Kidney tubule cell (primary cell): ENCODE results near the gene RELL2.
"Not testable (repeated sequence)": the region's sequence is repeated elsewhere in the genome, so short reads cannot be mapped to it uniquely, and the experiment has no call there.

Experiments used
- DNase-seq: peaks from one replicate; pipeline ENCODE4 v3.0.0-alpha.2; 2018; ENCODE audit warnings: low spot score

Gene RELL2, protein sequence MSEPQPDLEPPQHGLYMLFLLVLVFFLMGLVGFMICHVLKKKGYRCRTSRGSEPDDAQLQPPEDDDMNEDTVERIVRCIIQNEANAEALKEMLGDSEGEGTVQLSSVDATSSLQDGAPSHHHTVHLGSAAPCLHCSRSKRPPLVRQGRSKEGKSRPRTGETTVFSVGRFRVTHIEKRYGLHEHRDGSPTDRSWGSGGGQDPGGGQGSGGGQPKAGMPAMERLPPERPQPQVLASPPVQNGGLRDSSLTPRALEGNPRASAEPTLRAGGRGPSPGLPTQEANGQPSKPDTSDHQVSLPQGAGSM

DNA sequence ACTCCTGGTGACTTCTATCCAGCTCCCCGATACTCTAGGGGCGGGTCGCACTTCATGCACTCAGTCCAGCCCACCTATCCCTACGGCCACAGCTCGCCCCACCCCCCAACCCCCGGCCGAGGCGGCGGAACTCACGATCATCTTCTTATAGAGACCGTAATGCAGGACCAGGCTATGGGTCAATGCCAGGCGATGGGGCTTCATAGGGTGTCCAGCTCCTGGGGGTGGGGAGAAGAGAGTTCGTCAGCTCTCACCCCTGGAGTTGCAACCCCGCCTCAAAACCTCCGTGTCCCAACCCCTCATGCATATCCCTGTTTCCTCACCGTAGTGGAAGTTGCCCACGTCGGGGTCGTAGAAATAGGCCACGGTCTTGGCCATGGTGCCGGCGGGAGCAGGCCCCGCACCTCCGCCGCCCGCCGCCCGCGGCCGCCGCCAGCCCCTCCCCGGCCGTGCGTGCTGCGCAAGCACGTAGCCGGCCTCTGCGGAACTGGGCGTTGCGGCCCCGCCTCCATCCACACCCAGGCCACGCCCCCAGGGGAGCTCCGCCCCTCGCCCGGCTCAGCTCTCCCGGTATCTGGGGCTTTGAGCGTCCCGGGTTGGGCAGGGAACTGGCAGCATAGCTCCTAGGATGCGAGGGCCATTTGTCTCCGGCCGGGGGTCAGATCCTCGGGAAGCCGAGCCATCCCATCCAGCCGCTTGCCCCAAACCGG is at the start of gene RELL2, which contains the start of gene HDAC3:
Gene RELL2, plus strand, starts transcription at position 585 of the 710 bp plus-strand sequence. CDS start 1,229 bp downstream, outside the sequence.
Gene HDAC3, minus strand, starts transcription at position 437 of the 710 bp plus-strand sequence. Its CDS starts 59 bp downstream, at position 378.
- peak; percentile 94 for DNase-seq

GRCh38 chr5:141590127-141590526 is 46.7 kb upstream of the RELL2 start:
- no peak for DNase-seq

DNA sequence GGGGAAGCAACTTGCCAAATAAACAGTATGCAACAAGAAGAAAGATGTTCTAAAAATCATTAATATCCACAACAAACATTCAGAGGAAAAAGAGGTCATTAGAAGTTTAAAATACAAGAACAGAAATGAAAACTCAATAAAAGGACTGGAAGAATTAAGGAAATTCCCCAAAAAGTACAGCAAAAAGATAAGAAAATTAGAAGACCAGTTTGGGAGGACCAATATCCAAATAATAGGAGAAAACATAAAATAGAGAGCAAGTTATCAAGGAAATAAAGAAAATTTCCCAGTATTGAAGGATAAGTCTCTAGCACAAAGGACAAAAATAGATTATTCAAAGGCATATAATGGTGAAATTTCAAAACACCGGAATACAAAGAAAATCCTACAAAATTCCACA is 39.9 kb upstream of the RELL2 start:
- DNase-seq: no peak

- peak; percentile 35 for DNase-seq
Observed at GRCh38 chr5:141597394-141597793, 39.4 kb upstream of the RELL2 start.

DNA sequence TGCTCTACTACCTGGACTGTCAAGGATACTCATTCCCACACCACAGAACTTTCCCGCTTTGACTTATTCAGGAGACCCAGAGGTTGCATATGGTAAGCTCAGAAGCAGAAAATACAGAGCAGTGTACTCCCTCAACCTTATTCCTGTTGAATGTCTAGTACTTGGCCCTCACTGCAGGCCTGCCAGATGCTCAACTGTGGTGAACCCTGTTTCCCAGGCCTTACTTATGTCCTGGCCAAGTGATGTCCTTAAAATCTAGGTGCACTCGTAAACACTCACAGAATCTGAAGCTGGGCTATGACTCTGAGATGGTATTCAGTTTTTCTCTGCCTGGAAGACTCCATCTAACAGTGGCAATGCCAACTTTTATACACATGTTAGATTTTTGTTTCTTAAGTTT is 39.0 kb upstream of the RELL2 start:
- DNase-seq: no peak

DNA sequence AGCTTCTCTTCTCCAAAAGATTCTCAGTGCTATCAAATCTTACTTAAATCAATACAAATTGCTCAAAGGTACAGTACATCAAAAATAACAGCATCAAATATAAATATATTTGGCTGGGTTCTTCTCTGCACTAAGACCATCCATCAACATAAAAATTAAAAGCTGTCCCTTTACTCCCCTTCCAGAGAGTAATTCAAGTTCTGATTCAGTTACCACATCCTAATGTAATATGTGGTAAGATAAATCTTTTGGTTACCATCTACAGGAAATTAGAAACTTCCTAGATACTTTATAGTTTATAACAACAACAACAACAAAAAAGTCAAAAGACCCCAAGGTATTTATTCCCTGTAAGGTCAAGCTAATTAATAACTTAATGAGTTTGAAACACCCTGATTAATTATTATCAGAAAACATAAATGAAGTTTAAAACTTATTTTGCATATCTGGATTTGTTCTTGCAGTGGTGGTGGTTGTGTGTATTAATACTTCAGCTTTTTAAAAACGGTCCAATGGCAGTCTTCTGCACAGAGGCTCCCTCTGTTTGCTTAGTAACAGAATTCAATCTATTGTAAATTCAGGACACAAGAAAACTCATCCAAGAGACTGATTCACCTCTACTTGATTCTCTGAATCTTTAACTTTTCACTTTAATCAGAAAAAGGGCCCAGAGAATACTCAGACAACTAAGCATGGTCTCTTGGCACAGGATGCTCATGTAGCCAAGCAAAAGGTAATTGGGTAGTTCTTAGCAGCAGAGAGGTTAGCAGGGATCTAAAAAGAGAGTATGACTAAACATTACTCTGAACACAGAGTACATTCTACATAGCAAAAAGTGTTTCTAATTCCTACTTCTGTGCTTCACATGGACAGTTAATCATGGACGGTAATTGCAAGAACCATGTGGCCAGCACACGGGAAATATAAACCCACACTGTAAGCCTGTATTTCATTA is 38.1 kb upstream of the RELL2 start:
- DNase-seq: peak; percentile 77

- no peak for DNase-seq
Observed at GRCh38 chr5:141602606-141603005, 34.2 kb upstream of the RELL2 start.

GRCh38 chr5:141603923-141604717 is 32.7 kb upstream of the RELL2 start:
- DNase-seq: peak; percentile 96

GRCh38 chr5:141605523-141606277 is 31.1 kb upstream of the RELL2 start:
- no peak for DNase-seq

- no peak for DNase-seq
Observed at GRCh38 chr5:141608046-141608445, 28.8 kb upstream of the RELL2 start.

GRCh38 chr5:141608557-141608956 is 28.2 kb upstream of the RELL2 start:
- DNase-seq: peak; percentile 82

- DNase-seq: no peak
Observed at GRCh38 chr5:141609044-141609443, 27.8 kb upstream of the RELL2 start.

GRCh38 chr5:141609921-141610320 is 26.9 kb upstream of the RELL2 start:
- not testable (repeated sequence) for DNase-seq

GRCh38 chr5:141611289-141611688 is 25.5 kb upstream of the RELL2 start:
- peak; percentile 71 for DNase-seq

- no peak for DNase-seq
Observed at GRCh38 chr5:141613344-141613743, 23.5 kb upstream of the RELL2 start.

GRCh38 chr5:141615991-141616720 is 20.6 kb upstream of the RELL2 start:
- no peak for DNase-seq

DNA sequence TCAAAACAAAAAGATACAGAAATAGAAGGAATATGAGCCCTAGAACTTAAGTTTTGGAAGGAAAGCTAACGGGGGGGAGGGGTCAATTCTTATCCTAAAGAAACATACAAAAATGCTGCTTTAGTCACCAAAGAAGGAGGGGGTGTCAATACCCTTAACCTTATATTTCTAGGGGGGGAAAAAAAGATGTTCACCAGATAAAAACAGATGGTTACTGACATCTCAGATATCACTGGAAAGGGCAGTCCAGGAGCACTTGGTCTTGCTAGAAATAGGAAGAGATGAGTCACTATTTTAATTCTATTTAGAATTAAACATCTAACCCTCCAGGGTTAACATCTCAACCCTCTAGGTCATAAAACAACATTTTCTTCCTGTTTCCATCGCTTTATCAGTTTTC is 19.7 kb upstream of the RELL2 start:
- no peak for DNase-seq

- DNase-seq: peak; percentile 33
Observed at GRCh38 chr5:141617682-141618029, 19.1 kb upstream of the RELL2 start.

GRCh38 chr5:141618030-141618803 is 18.6 kb upstream of the RELL2 start:
- DNase-seq: peak; percentile 90
